DND-41 (cell line): ENCODE measurements around the gene ATP6V1C2.

Experiments
- ATAC-seq: fragments of 200-7000 bp; cut with Tn5 transposase; 3 replicates; pipeline ENCODE4 v1.9.1; 2021; ENCODE audit warnings: low read depth; ENCODE audit not compliant: insufficient read depth
- DNase-seq: peaks from one replicate; pipeline ENCODE4 v3.0.0-alpha.2; 2020
- H2AFZ ChIP-seq: 2 replicates; pipeline ENCODE4 v1.6.0; 2012; ENCODE audit warnings: low read depth, low read length
- H3K27ac ChIP-seq: 2 replicates; pipeline ENCODE4 v1.5.1; 2012; ENCODE audit warnings: low read length, inconsistent platforms
- H3K27me3 ChIP-seq: fragments of 200-600 bp; sonication (generic); 2 replicates; pipeline ENCODE4 v1.6.0; 2012; ENCODE audit warnings: low read length, mild to moderate bottlenecking, inconsistent platforms; ENCODE audit not compliant: insufficient read depth, poor library complexity
- H3K36me3 ChIP-seq: 2 replicates; pipeline ENCODE4 v1.5.1; 2012; ENCODE audit warnings: low read length, inconsistent platforms; ENCODE audit not compliant: insufficient read depth
- H3K4me1 ChIP-seq: 2 replicates; pipeline ENCODE4 v1.5.1; 2012; ENCODE audit warnings: mild to moderate bottlenecking, low read length; ENCODE audit not compliant: insufficient read depth
- H3K4me2 ChIP-seq: 2 replicates; pipeline ENCODE4 v1.6.0; 2012; ENCODE audit warnings: mild to moderate bottlenecking, moderate library complexity, low read length, inconsistent platforms; ENCODE audit not compliant: insufficient read depth
- H3K4me3 ChIP-seq, 2 experiments: fragments of 200-600 bp in 1 of 2; shearing (Covaris generic) in 1 of 2; 2 replicates each; pipeline ENCODE4 v1.5.1; 2012 to 2016; ENCODE audit warnings: inconsistent platforms in 2 of 2, low read length in 2 of 2, mild to moderate bottlenecking in 2 of 2, low read depth in 1 of 2, moderate library complexity in 1 of 2
- H3K79me2 ChIP-seq: 2 replicates; pipeline ENCODE4 v1.6.0; 2012; ENCODE audit warnings: low read length, inconsistent platforms; ENCODE audit not compliant: insufficient read depth
- H3K9ac ChIP-seq: 2 replicates; pipeline ENCODE4 v1.6.0; 2012; ENCODE audit warnings: low read depth, mild to moderate bottlenecking, inconsistent platforms, low read length, moderate library complexity
- H3K9me3 ChIP-seq: 2 replicates; pipeline ENCODE4 v1.5.1; 2012; ENCODE audit warnings: low read length, moderate library complexity, mild to moderate bottlenecking, inconsistent platforms; ENCODE audit not compliant: insufficient read depth, severe bottlenecking
- H4K20me1 ChIP-seq: 2 replicates; pipeline ENCODE4 v1.6.0; 2012; ENCODE audit warnings: low read length; ENCODE audit not compliant: insufficient read depth
- CTCF ChIP-seq: IDR thresholded peaks from 2 replicates; pipeline ENCODE4 v1.5.1; 2012; ENCODE audit warnings: borderline replicate concordance, low read length, moderate library complexity, mild to moderate bottlenecking; ENCODE audit not compliant: poor library complexity, severe bottlenecking; ENCODE audit errors: extremely low read depth
- EZH2 ChIP-seq: IDR thresholded peaks from 3 replicates; pipeline ENCODE4 v1.6.1; 2012; ENCODE audit warnings: borderline replicate concordance, low read depth, mild to moderate bottlenecking, moderate library complexity, low read length, inconsistent platforms; ENCODE audit not compliant: severe bottlenecking

ATP6V1C2 gene

GRCh38 chr2:10770956-10771750, 49.7 kb downstream of the ATP6V1C2 start:
- TF ChIP-seq CTCF (no peak), EZH2 (no peak)
- Histone ChIP-seq H3K4me3 (no peak overlapping the region), H3K79me2 (no peaks in the 10 kb centered on the region)

GRCh38 chr2:10771786-10772185, 50.4 kb downstream of the ATP6V1C2 start:
- TF ChIP-seq CTCF (no peak), EZH2 (no peak)
- Histone ChIP-seq H3K27ac (no peak overlapping the region), H2AFZ (no peak overlapping the region), H3K4me1 (no peaks in the 10 kb centered on the region), H4K20me1 (peaks cover 7% of the 10 kb centered on the region; the same call in 1 of the 2 replicates), H3K4me2 (no peak overlapping the region), H3K4me3 (no peak overlapping the region), H3K36me3 (no peaks in the 10 kb centered on the region), H3K9ac (no peak overlapping the region), H3K27me3 (no peaks in the 10 kb centered on the region), H3K9me3 (no peaks in the 10 kb centered on the region), H3K79me2 (no peaks in the 10 kb centered on the region)
- ATAC-seq = no peak
- DNase-seq = no peak

More at GRCh38 chr2:10770956-10771750, 49.7 kb downstream of the ATP6V1C2 start:
- no peak overlapping the region for H3K27ac ChIP-seq
- ATAC-seq (no peak), DNase-seq (no peak)
- H3K4me2 ChIP-seq = no peak overlapping the region
- no peaks in the 10 kb centered on the region for H3K27me3 ChIP-seq
- no peak overlapping the region for H2AFZ ChIP-seq
- no peak overlapping the region for H3K9ac ChIP-seq
- peaks cover 7% of the 10 kb centered on the region; the same call in 1 of the 2 replicates for H4K20me1 ChIP-seq
- no peaks in the 10 kb centered on the region for H3K36me3 ChIP-seq
- H3K9me3 ChIP-seq = no peaks in the 10 kb centered on the region
- H3K4me1 ChIP-seq = no peaks in the 10 kb centered on the region

- TF ChIP-seq CTCF (no peak), EZH2 (no peak)
Observed at GRCh38 chr2:10772201-10772867, 50.9 kb downstream of the ATP6V1C2 start.

More at GRCh38 chr2:10772201-10772867, 50.9 kb downstream of the ATP6V1C2 start:
- H3K9ac ChIP-seq = no peak overlapping the region
- H4K20me1 ChIP-seq = peaks cover 11% of the 10 kb centered on the region; the same call in 1 of the 2 replicates
- no peaks in the 10 kb centered on the region for H3K9me3 ChIP-seq
- no peaks in the 10 kb centered on the region for H3K27me3 ChIP-seq
- H3K4me3 ChIP-seq = no peak overlapping the region
- no peak for ATAC-seq
- no peaks in the 10 kb centered on the region for H3K79me2 ChIP-seq
- H3K4me1 ChIP-seq = no peaks in the 10 kb centered on the region
- H2AFZ ChIP-seq = no peak overlapping the region
- DNase-seq = no peak
- no peaks in the 10 kb centered on the region for H3K36me3 ChIP-seq
- no peak overlapping the region for H3K4me2 ChIP-seq
- no peak overlapping the region for H3K27ac ChIP-seq
